CD4-positive, alpha-beta T cell (primary cell): Measurements from ENCODE around the gene RXRA. TPM values are rescaled to one million over a fixed set of nuclear protein-coding genes. Genes with fewer than 3 reads are reported as not detected.

ENCODE experiments used
- ATAC-seq: fragments of 200-7000 bp; cut with Tn5 transposase; one replicate; pipeline ENCODE4 v1.10.0; 2022; ENCODE audit warnings: mild to moderate bottlenecking; ENCODE audit not compliant: poor library complexity
- CTCF ChIA-PET: fragments of 350-600 bp; sonication (Branson Sonifier 250); formaldehyde crosslinking; loops from one replicate; lab custom pipeline; 2021; ENCODE audit warnings: antibody characterized with exemption, inconsistent platforms; lab: Charles Lee
- POLR2A ChIA-PET: fragments of 350-600 bp; sonication (Branson Sonifier 250); formaldehyde crosslinking; loops from one replicate; lab custom pipeline; 2021; ENCODE audit warnings: antibody characterized with exemption, inconsistent platforms; lab: Charles Lee
- DNase-seq, 14 experiments: peaks; one replicate each; pipeline ENCODE4 v3.0.0-alpha.2; 2013 to 2020; ENCODE audit warnings: mixed read lengths in 2 of 14
- H3K27ac ChIP-seq, 2 donors: one replicate each; pipeline versions ENCODE4 v1.5.1 to v1.7.0; 2013; ENCODE audit warnings: low read length in 2 of 2, low read depth in 1 of 2, mild to moderate bottlenecking in 1 of 2
- H3K27me3 ChIP-seq, 2 experiments: 1 replicate in 1 of 2; 2 replicates in 1 of 2; pipeline versions ENCODE4 v1.6.1 to v1.7.0; 2013; ENCODE audit warnings: low read length in 2 of 2, control low read depth in 1 of 2, mild to moderate bottlenecking in 1 of 2, moderate library complexity in 1 of 2; ENCODE audit not compliant: insufficient read depth in 2 of 2, control insufficient read depth in 1 of 2
- H3K36me3 ChIP-seq: one replicate; pipeline ENCODE4 v1.6.1; 2013; ENCODE audit warnings: low read length, control low read depth; ENCODE audit not compliant: insufficient read depth
- H3K4me1 ChIP-seq: one replicate; pipeline ENCODE4 v1.6.1; 2013; ENCODE audit warnings: low read length, control low read depth; ENCODE audit not compliant: insufficient read depth
- H3K4me3 ChIP-seq: one replicate; pipeline ENCODE4 v1.5.1; 2013; ENCODE audit warnings: mild to moderate bottlenecking, low read length, moderate library complexity
- H3K9me3 ChIP-seq, 2 experiments: 1 replicate in 1 of 2; 2 replicates in 1 of 2; pipeline versions ENCODE4 v1.6.1 to v1.7.0; 2013; ENCODE audit warnings: low read length in 2 of 2, mild to moderate bottlenecking in 2 of 2, control low read depth in 1 of 2, moderate library complexity in 1 of 2; ENCODE audit not compliant: control insufficient read depth in 1 of 2, insufficient read depth in 1 of 2
- H3K27ac Mint-ChIP-seq: one replicate; pipeline ENCODE4 v1.8.0; 2020; ENCODE audit warnings: mixed read lengths
- H3K27me3 Mint-ChIP-seq: one replicate; pipeline ENCODE4 v1.8.0; 2021; ENCODE audit warnings: mixed read lengths
- H3K36me3 Mint-ChIP-seq: one replicate; pipeline ENCODE4 v1.8.0; 2021; ENCODE audit warnings: low read depth, mixed read lengths
- H3K4me1 Mint-ChIP-seq: one replicate; pipeline ENCODE4 v1.8.0; 2021; ENCODE audit warnings: low read depth, mixed read lengths
- H3K4me3 Mint-ChIP-seq: one replicate; pipeline ENCODE4 v1.8.0; 2020; ENCODE audit warnings: mild to moderate bottlenecking, mixed read lengths
- H3K9me3 Mint-ChIP-seq: one replicate; pipeline ENCODE4 v1.8.0; 2020; ENCODE audit warnings: mixed read lengths
- intact Hi-C, 2 experiments: fragments of 100-400 bp; cut with DNase I in 1 of 2; cut with micrococcal nuclease in 1 of 2; formaldehyde crosslinking; loops; one replicate each; pipeline versions ENCODE4 v1.15.1 to v1.9.0; 2023 to 2025; cut with DNase I, micrococcal nuclease
- total RNA-seq, 174 experiments: library from RNA in 2 of 174; stranded (reverse) in 2 of 174; gene quantifications; one replicate each; pipeline ENCODE4 v1.2.3 and lab custom pipeline; 2021 to 2026
- TF ChIP-seq, protein P1 (sequence below): fragments of 200-600 bp; IDR thresholded peaks from one replicate; pipeline ENCODE4 v1.8.0; 2022; ENCODE audit warnings: antibody characterized with exemption, mild to moderate bottlenecking

The RXRA gene
- total RNA-seq, 2 experiments from 2014 or later, result 7.3 to 8.4 TPM

DNA sequence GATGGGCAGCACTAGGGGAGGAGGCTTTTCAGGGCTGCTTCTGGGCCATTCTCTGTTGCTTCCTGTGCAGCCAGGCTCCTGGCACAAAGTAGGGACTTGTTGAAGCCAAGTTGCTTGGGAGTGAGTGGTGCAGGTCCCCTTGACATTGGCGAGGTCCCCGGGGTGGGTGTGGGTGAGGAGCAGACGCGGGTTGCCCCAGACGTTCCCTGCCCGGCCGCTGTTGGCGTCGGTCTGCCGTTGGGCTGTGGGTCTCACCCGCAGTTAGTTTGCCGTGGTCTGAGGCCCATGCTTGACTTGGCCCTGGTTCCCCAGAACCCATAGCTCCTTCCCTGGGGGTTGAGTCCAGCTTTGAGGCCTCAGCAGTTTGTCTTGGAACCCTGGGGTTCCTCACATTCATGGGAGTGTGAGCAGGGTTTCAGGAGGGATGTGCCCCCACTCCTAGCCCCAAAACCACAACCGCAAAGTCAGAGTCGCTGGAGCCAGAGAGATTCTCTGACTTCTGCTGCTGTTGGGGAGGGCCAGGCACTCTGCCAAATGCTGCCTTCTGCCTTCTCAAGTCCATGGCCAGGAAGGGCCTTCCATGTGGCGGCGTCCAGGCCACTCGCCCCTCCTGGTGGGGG lies 77.5 kb downstream of the RXRA start:
- Histone ChIP-seq H3K9me3 (peaks cover 5 to 14% of the 10 kb centered on the region in 2 experiments), H3K27ac (peak overlapping the region in 1 of 2 donors; percentile 22), H3K27me3 (no peaks in the 10 kb centered on the region), H3K4me1 (peaks cover 79% of the 10 kb centered on the region), H3K4me3 (no peak overlapping the region), H3K36me3 (peaks cover 6% of the 10 kb centered on the region)
- POLR2A ChIA-PET, result interaction anchor here (1.0 to 3.0 kb wide), 2 partner anchors 12 to 22 kb away, joined by 3 to 11 read pairs; no protein-coding TSS in a partner anchor
- H3K4me3 Mint-ChIP-seq, result peak overlapping the region; percentile 72
- TF ChIP-seq, protein P1, sequence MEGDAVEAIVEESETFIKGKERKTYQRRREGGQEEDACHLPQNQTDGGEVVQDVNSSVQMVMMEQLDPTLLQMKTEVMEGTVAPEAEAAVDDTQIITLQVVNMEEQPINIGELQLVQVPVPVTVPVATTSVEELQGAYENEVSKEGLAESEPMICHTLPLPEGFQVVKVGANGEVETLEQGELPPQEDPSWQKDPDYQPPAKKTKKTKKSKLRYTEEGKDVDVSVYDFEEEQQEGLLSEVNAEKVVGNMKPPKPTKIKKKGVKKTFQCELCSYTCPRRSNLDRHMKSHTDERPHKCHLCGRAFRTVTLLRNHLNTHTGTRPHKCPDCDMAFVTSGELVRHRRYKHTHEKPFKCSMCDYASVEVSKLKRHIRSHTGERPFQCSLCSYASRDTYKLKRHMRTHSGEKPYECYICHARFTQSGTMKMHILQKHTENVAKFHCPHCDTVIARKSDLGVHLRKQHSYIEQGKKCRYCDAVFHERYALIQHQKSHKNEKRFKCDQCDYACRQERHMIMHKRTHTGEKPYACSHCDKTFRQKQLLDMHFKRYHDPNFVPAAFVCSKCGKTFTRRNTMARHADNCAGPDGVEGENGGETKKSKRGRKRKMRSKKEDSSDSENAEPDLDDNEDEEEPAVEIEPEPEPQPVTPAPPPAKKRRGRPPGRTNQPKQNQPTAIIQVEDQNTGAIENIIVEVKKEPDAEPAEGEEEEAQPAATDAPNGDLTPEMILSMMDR, result no peak
- H3K9me3 Mint-ChIP-seq, result no peaks in the 10 kb centered on the region
- H3K4me1 Mint-ChIP-seq, result peaks cover 46% of the 10 kb centered on the region
- peak overlapping the region; percentile 67 for H3K27ac Mint-ChIP-seq
- H3K27me3 Mint-ChIP-seq, result no peaks in the 10 kb centered on the region
- ATAC-seq, result peak; percentile 48
- no peaks in the 10 kb centered on the region for H3K36me3 Mint-ChIP-seq
- intact Hi-C loops, result no loop called here
- peak in 12 of 14 experiments; percentile 19 to 71 (median 31) for DNase-seq
- CTCF ChIA-PET, result no interaction called here

DNA sequence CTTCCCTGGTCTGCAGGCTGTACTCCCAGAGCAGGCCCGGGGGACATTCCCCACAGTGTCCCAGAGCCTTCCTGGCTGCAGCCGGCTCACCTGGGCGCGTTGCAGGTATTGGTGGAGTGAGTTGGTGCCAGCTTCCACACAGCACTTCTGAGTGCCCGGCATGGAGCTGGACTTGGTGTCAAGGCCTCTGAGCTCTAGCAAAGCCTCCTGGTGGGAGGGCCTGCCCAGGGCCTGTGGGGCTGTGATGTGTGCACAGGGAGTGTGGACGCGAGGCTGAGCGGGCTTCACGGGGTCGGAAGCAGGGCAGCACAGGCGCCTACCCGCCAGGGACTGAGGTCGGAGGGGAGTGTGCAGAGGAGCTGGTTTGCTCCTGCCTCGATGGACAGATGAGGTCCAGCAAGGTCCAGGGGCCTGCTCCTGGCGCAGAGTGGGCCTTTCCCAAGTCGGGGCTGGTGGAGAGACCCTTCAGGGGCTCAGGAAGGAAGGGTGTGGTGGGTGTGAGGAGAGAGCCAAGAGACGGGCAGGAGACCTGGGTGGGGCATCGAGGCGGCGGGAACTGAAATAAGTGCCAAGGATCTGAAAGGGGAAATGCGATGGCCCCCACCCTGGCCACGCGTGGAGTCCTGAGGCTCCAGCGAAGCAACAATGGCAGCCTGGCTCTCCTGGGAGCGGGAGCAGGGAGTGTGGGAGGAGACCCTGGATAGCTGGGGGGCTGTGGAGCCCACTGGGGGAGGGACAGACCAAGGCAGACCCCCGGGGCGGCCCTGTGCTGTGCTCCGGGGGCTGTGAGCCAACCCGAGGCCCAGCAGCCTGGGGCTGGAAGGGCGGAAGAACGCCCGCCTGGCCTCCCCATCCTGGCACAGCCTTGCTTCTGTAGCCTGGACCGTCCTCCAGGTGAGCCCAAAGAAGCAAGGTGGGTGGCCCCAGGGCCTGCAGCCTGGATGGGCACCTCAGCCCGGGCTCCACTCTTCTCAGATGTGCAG lies 78.4 kb downstream of the RXRA start:
- Mint-ChIP-seq H3K27ac (peak overlapping the region; percentile 67), H3K4me3 (peak overlapping the region; percentile 27), H3K36me3 (no peaks in the 10 kb centered on the region), H3K27me3 (no peaks in the 10 kb centered on the region), H3K9me3 (no peaks in the 10 kb centered on the region), H3K4me1 (peaks cover 43% of the 10 kb centered on the region)
- H3K9me3 ChIP-seq, result peaks cover 0 to 5% of the 10 kb centered on the region in 2 experiments
- H3K36me3 ChIP-seq, result peaks cover 5% of the 10 kb centered on the region
- ChIA-PET POLR2A (interaction anchor here (3.0 kb wide), 1 partner anchor 13 kb away, joined by 11 read pairs; no protein-coding TSS in a partner anchor), CTCF (no interaction called here)
- H3K4me1 ChIP-seq, result peaks cover 81% of the 10 kb centered on the region
- no peak overlapping the region for H3K4me3 ChIP-seq
- ATAC-seq (no peak), DNase-seq (no peak)
- TF ChIP-seq, protein P1, result no peak
- no peaks in the 10 kb centered on the region for H3K27me3 ChIP-seq
- H3K27ac ChIP-seq, result peak overlapping the region; percentile 21 to 22
- intact Hi-C loops, result loop anchor here in 1 of 2 experiments (5.0 kb wide), 1 partner anchor 77 kb away; the partner anchor contains the start of gene RXRA

DNA sequence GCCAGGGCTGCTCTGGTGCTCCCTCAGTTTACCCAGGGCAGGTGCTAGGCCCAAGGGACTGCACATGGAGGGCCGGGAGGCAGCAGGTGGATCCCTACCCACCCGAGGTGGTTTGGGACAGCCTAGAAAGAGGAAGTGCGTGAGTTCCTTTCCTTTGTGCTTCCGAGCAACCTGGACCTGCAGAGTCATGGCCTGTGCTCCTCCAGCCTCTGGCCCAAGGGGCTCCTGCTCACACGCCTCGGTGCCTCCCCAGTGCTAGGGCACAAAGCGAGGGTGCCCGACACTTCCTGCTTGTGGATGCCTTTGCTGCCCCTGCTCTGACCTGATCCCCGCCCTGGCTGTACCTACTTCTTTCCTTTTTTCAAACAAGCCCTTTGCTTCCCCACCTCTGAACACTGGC lies 79.3 kb downstream of the RXRA start:
- Histone ChIP-seq H3K4me1 (peaks cover 82% of the 10 kb centered on the region), H3K27ac (no peak overlapping the region), H3K4me3 (no peak overlapping the region), H3K9me3 (no peaks in the 10 kb centered on the region), H3K36me3 (peaks cover 6% of the 10 kb centered on the region), H3K27me3 (no peaks in the 10 kb centered on the region)
- ATAC-seq (no peak), DNase-seq (peak in 3 of 14 experiments; percentile 13 to 49 (median 45))
- CTCF ChIA-PET, result no interaction called here
- Mint-ChIP-seq H3K27me3 (no peaks in the 10 kb centered on the region), H3K9me3 (no peaks in the 10 kb centered on the region), H3K27ac (peak overlapping the region; percentile 75), H3K4me1 (peaks cover 42% of the 10 kb centered on the region), H3K4me3 (peak overlapping the region; percentile 58), H3K36me3 (no peaks in the 10 kb centered on the region)
- TF ChIP-seq, protein P1, result no peak
- POLR2A ChIA-PET, result interaction anchor here (3.0 kb wide), 1 partner anchor 14 kb away, joined by 11 read pairs; no protein-coding TSS in a partner anchor
- intact Hi-C loops, result loop anchor here in 1 of 2 experiments (5.0 kb wide), 1 partner anchor 78 kb away; the partner anchor contains the start of gene RXRA
